Measurements from ENCODE around the gene CHCHD2. TPM values are rescaled to one million over a fixed set of nuclear protein-coding genes. Genes with fewer than 3 reads are reported as not detected.

The CHCHD2 gene
- total and polyA plus RNA-seq, 9 of the 15 experiments (the other 6 are each of a cell fraction or from before 2014, with no cell fraction given): 145 to 1,044 (median 648) TPM

DNA sequence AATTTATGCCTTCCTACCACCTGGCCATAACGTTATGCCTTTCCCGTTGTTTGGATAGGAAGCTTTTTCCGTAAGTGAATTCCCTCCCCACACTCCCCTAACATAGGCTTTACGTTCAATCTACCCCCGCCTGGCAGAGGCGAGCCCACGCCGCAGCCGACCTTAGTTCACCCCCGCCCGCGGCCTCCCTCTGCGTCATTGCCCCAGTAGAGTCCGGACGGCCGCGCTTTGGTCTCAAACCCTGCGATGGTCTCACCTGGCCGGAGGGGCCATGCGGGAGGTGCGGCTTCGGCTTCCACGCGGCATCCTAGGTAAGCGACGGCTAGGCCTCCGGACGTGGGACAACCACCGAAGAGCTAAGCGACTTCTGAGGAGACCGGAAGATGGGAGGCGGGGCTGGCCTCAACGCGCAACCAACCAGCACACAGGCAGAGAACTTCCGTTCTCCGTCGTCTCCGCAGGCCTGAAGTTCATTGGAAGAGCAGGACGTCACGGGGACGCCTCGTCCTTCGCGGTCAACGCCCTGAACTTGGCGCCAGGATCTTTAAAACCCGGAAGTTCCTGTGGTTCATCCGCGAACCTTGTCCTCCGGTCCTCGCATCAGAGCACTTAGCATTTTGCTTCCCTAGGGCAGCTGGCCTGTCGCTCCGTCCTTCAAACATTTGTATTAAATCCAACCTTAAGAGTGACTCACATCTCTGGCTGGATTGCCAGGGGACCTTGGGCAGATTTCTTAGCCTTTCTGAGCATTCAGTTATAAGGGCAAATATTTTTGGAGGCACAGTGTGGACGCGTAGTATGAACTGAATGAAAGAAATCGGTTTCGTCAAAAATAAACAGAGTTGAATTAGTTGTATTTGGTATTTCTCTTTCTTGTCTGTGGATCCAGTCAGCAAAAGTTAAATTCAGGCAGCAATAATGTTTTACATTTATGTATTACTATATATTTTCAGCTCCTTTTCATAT, at the start of gene CHCHD2 (continued):
- TF ChIP-seq, protein P1, sequence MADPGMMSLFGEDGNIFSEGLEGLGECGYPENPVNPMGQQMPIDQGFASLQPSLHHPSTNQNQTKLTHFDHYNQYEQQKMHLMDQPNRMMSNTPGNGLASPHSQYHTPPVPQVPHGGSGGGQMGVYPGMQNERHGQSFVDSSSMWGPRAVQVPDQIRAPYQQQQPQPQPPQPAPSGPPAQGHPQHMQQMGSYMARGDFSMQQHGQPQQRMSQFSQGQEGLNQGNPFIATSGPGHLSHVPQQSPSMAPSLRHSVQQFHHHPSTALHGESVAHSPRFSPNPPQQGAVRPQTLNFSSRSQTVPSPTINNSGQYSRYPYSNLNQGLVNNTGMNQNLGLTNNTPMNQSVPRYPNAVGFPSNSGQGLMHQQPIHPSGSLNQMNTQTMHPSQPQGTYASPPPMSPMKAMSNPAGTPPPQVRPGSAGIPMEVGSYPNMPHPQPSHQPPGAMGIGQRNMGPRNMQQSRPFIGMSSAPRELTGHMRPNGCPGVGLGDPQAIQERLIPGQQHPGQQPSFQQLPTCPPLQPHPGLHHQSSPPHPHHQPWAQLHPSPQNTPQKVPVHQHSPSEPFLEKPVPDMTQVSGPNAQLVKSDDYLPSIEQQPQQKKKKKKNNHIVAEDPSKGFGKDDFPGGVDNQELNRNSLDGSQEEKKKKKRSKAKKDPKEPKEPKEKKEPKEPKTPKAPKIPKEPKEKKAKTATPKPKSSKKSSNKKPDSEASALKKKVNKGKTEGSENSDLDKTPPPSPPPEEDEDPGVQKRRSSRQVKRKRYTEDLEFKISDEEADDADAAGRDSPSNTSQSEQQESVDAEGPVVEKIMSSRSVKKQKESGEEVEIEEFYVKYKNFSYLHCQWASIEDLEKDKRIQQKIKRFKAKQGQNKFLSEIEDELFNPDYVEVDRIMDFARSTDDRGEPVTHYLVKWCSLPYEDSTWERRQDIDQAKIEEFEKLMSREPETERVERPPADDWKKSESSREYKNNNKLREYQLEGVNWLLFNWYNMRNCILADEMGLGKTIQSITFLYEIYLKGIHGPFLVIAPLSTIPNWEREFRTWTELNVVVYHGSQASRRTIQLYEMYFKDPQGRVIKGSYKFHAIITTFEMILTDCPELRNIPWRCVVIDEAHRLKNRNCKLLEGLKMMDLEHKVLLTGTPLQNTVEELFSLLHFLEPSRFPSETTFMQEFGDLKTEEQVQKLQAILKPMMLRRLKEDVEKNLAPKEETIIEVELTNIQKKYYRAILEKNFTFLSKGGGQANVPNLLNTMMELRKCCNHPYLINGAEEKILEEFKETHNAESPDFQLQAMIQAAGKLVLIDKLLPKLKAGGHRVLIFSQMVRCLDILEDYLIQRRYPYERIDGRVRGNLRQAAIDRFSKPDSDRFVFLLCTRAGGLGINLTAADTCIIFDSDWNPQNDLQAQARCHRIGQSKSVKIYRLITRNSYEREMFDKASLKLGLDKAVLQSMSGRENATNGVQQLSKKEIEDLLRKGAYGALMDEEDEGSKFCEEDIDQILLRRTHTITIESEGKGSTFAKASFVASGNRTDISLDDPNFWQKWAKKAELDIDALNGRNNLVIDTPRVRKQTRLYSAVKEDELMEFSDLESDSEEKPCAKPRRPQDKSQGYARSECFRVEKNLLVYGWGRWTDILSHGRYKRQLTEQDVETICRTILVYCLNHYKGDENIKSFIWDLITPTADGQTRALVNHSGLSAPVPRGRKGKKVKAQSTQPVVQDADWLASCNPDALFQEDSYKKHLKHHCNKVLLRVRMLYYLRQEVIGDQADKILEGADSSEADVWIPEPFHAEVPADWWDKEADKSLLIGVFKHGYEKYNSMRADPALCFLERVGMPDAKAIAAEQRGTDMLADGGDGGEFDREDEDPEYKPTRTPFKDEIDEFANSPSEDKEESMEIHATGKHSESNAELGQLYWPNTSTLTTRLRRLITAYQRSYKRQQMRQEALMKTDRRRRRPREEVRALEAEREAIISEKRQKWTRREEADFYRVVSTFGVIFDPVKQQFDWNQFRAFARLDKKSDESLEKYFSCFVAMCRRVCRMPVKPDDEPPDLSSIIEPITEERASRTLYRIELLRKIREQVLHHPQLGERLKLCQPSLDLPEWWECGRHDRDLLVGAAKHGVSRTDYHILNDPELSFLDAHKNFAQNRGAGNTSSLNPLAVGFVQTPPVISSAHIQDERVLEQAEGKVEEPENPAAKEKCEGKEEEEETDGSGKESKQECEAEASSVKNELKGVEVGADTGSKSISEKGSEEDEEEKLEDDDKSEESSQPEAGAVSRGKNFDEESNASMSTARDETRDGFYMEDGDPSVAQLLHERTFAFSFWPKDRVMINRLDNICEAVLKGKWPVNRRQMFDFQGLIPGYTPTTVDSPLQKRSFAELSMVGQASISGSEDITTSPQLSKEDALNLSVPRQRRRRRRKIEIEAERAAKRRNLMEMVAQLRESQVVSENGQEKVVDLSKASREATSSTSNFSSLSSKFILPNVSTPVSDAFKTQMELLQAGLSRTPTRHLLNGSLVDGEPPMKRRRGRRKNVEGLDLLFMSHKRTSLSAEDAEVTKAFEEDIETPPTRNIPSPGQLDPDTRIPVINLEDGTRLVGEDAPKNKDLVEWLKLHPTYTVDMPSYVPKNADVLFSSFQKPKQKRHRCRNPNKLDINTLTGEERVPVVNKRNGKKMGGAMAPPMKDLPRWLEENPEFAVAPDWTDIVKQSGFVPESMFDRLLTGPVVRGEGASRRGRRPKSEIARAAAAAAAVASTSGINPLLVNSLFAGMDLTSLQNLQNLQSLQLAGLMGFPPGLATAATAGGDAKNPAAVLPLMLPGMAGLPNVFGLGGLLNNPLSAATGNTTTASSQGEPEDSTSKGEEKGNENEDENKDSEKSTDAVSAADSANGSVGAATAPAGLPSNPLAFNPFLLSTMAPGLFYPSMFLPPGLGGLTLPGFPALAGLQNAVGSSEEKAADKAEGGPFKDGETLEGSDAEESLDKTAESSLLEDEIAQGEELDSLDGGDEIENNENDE (IDR thresholded peaks at IDR 0.05; ENCODE audit: low read depth, low read length): no peak
- no peak; the same call in 1 of the 2 replicates for TF ChIP-seq ZBTB7A (IDR thresholded peaks at IDR 0.05; ENCODE audit: borderline replicate concordance, control insufficient read depth, low read depth, low read length)
- TF ChIP-seq, protein P2, sequence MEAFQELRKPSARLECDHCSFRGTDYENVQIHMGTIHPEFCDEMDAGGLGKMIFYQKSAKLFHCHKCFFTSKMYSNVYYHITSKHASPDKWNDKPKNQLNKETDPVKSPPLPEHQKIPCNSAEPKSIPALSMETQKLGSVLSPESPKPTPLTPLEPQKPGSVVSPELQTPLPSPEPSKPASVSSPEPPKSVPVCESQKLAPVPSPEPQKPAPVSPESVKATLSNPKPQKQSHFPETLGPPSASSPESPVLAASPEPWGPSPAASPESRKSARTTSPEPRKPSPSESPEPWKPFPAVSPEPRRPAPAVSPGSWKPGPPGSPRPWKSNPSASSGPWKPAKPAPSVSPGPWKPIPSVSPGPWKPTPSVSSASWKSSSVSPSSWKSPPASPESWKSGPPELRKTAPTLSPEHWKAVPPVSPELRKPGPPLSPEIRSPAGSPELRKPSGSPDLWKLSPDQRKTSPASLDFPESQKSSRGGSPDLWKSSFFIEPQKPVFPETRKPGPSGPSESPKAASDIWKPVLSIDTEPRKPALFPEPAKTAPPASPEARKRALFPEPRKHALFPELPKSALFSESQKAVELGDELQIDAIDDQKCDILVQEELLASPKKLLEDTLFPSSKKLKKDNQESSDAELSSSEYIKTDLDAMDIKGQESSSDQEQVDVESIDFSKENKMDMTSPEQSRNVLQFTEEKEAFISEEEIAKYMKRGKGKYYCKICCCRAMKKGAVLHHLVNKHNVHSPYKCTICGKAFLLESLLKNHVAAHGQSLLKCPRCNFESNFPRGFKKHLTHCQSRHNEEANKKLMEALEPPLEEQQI (IDR thresholded peaks at IDR 0.05): peak; percentile 9; the same call in 1 of the 2 replicates
- 0 out of 2 replicates have a peak, but pooled peaks have one; percentile 22 for TF ChIP-seq KLF10 (CRISPR knock-in tag; IDR thresholded peaks at IDR 0.05)
- TF ChIP-seq, protein P3, sequence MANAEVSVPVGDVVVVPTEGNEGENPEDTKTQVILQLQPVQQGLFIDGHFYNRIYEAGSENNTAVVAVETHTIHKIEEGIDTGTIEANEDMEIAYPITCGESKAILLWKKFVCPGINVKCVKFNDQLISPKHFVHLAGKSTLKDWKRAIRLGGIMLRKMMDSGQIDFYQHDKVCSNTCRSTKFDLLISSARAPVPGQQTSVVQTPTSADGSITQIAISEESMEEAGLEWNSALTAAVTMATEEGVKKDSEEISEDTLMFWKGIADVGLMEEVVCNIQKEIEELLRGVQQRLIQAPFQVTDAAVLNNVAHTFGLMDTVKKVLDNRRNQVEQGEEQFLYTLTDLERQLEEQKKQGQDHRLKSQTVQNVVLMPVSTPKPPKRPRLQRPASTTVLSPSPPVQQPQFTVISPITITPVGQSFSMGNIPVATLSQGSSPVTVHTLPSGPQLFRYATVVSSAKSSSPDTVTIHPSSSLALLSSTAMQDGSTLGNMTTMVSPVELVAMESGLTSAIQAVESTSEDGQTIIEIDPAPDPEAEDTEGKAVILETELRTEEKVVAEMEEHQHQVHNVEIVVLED (CRISPR knock-in tag; IDR thresholded peaks at IDR 0.05): peak; percentile 50; the same call in 1 of the 2 replicates
- 0 out of 2 replicates have a peak, but pooled peaks have one; percentile 54 for TF ChIP-seq ZNF717 (CRISPR knock-in tag; IDR thresholded peaks at IDR 0.05)
- peak; percentile 89 for TF ChIP-seq MTA3 (IDR thresholded peaks at IDR 0.05; ENCODE audit: borderline replicate concordance)

Measured in K562 (cell line).